HG02981 (cell line): ENCODE measurements around the gene UGT1A7.
"Not testable (repeated sequence)": the region's sequence is repeated elsewhere in the genome, so short reads cannot be mapped to it uniquely, and the experiment has no call there.

ENCODE experiments used
- ATAC-seq: cut with Tn5 transposase; IDR thresholded peaks from one replicate; pipeline ENCODE4 v1.9.1; 2021; ENCODE audit warnings: mild to moderate bottlenecking, moderate library complexity; ENCODE audit not compliant: unreplicated experiment

The UGT1A7 gene

GRCh38 chr2:233679196-233679595, 2.5 kb upstream of the UGT1A7 start:
- ATAC-seq: no peak

GRCh38 chr2:233680361-233681045, 1.2 kb upstream of the UGT1A7 start:
- no peak for ATAC-seq

- ATAC-seq: no peak
Observed at GRCh38 chr2:233684640-233685039, 2.9 kb downstream of the UGT1A7 start.

- ATAC-seq: no peak
Observed at GRCh38 chr2:233686928-233687327, 5.2 kb downstream of the UGT1A7 start.

- no peak for ATAC-seq
Observed at GRCh38 chr2:233688341-233688740, 6.6 kb downstream of the UGT1A7 start.

- no peak for ATAC-seq
Observed at GRCh38 chr2:233689031-233689430, 7.3 kb downstream of the UGT1A7 start.

GRCh38 chr2:233689501-233689900, 7.8 kb downstream of the UGT1A7 start:
- ATAC-seq: no peak

- no peak for ATAC-seq
Observed at GRCh38 chr2:233690444-233690843, 8.7 kb downstream of the UGT1A7 start.

- ATAC-seq: no peak
Observed at GRCh38 chr2:233691443-233692433, 10.0 kb downstream of the UGT1A7 start.

- ATAC-seq: no peak
Observed at GRCh38 chr2:233692648-233693047, 10.9 kb downstream of the UGT1A7 start, which contains the start of gene UGT1A6. Gene UGT1A6 (plus strand): TSS chr2:233692890. CDS start chr2:233693005, 115 bp downstream.

GRCh38 chr2:233693963-233694362, 12.3 kb downstream of the UGT1A7 start:
- no peak for ATAC-seq

GRCh38 chr2:233698740-233699139, 17.0 kb downstream of the UGT1A7 start:
- no peak for ATAC-seq

- no peak for ATAC-seq
Observed at GRCh38 chr2:233699424-233700027, 17.8 kb downstream of the UGT1A7 start.

GRCh38 chr2:233700028-233700635, 18.4 kb downstream of the UGT1A7 start:
- no peak for ATAC-seq

- ATAC-seq: not testable (repeated sequence)
Observed at GRCh38 chr2:233700842-233701241, 19.1 kb downstream of the UGT1A7 start.

- no peak for ATAC-seq
Observed at GRCh38 chr2:233702238-233702637, 20.5 kb downstream of the UGT1A7 start.

GRCh38 chr2:233705911-233706506, 24.3 kb downstream of the UGT1A7 start:
- no peak for ATAC-seq

- ATAC-seq: no peak
Observed at GRCh38 chr2:233706720-233707119, 25.0 kb downstream of the UGT1A7 start.

- ATAC-seq: no peak
Observed at GRCh38 chr2:233707940-233708644, 26.4 kb downstream of the UGT1A7 start.

GRCh38 chr2:233708942-233709341, 27.2 kb downstream of the UGT1A7 start:
- ATAC-seq: no peak
